Esophagus muscularis mucosa (tissue), 4 donors: Measurements from ENCODE around the gene IGDCC3. TPM values are rescaled to one million over a fixed set of nuclear protein-coding genes. Genes with fewer than 3 reads are reported as not detected.
"Not testable (repeated sequence)": the region's sequence is repeated elsewhere in the genome, so short reads cannot be mapped to it uniquely, and the experiment has no call there.

Experiments
- DNase-seq: peaks from one replicate; pipeline ENCODE4 v3.0.0-alpha.2; 2017; ENCODE audit errors: extremely low spot score
- H3K27ac ChIP-seq, 4 donors: fragments of 200-600 bp; sonication (generic); replicated peaks in 1 of 4; 1 replicate in 3 of 4; 2 replicates in 1 of 4; pipeline ENCODE4 v1.5.1; 2016 to 2019; ENCODE audit warnings: mild to moderate bottlenecking in 1 of 4
- H3K27me3 ChIP-seq, 4 donors: fragments of 200-600 bp; sonication (generic); one replicate each; pipeline versions ENCODE4 v1.5.1 to v1.6.0; 2016 to 2019
- H3K36me3 ChIP-seq, 4 donors: fragments of 200-600 bp; sonication (generic); one replicate each; pipeline ENCODE4 v1.5.1; 2016 to 2019
- H3K4me1 ChIP-seq, 4 donors: fragments of 200-600 bp; sonication (generic); one replicate each; pipeline ENCODE4 v1.5.1; 2016 to 2019
- H3K4me3 ChIP-seq, 4 donors: fragments of 200-600 bp; sonication (generic); 1 replicate in 2 of 4; 2 replicates in 2 of 4; pipeline ENCODE4 v1.5.1; 2016 to 2019; ENCODE audit warnings: mild to moderate bottlenecking in 4 of 4, moderate library complexity in 1 of 4
- H3K9me3 ChIP-seq, 4 donors: fragments of 200-600 bp; sonication (generic); 1 replicate in 3 of 4; 2 replicates in 1 of 4; pipeline ENCODE4 v1.5.1; 2016 to 2019
- EP300 ChIP-seq: sonication (generic); formaldehyde crosslinking; IDR thresholded peaks from one replicate; pipeline ENCODE4 v1.6.1; 2017; ENCODE audit warnings: antibody characterized with exemption
- POLR2A ChIP-seq: fragments of 450-650 bp; IDR thresholded peaks from one replicate; pipeline ENCODE4 v1.6.1; 2017; ENCODE audit warnings: antibody characterized with exemption, moderate library complexity, mild to moderate bottlenecking, low read depth
- POLR2AphosphoS5 ChIP-seq, 2 donors: sonication (generic); formaldehyde crosslinking; IDR thresholded peaks; one replicate each; pipeline ENCODE4 v1.6.1; 2017; ENCODE audit warnings: antibody characterized with exemption in 2 of 2
- WGBS: methylation state at CpG from one replicate; pipeline ENCODE4 v1.1.5; 2018; 5-methylcytosine and 5-hydroxymethylcytosine counted together
- intact Hi-C: fragments of 100-400 bp; cut with DNase I; formaldehyde crosslinking; loops from one replicate; pipeline ENCODE4 v1.15.1; 2023
- total RNA-seq, 4 donors: library from RNA; depleted of rRNA; stranded (reverse); fragments of >200 nt; gene quantifications; one replicate each; pipeline versions ENCODE4 v1.1.0 to v1.2.1, GENCODE V29; 2016
- TF ChIP-seq, protein P1 (sequence below), 3 experiments: fragments of 200-600 bp in 2 of 3; fragments of 450-650 bp in 1 of 3; sonication (generic) in 2 of 3; IDR thresholded peaks; one replicate each; pipeline ENCODE4 v1.5.1; 2017 to 2019; ENCODE audit warnings: antibody characterized with exemption in 3 of 3, mild to moderate bottlenecking in 2 of 3, moderate library complexity in 1 of 3

Gene IGDCC3
- total RNA-seq, 4 donors from 2014 or later = 0.17 TPM; not detected in 3

DNA sequence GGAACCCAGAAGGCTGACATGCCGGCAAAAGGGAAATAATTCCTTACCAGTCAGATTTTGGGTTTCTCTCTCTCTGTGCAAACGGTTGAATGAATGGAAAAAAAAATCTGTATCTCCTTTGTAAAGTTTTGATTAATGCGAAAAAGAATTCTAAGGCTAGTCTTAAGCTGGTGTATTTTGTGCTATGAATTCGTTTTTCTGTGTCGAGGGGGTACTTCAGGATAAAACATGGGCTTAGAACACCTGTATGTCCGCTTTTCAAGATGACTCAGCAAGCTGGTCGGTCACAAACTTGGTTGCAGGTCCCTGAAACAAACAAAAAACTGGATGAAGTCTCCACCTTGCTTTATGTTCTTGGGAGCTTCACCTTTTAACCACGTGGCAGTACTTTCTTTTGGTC lies 28.5 kb downstream of the IGDCC3 start:
- TF ChIP-seq POLR2A (no peak), EP300 (no peak), POLR2AphosphoS5 (IDR thresholded peaks at IDR 0.05) (no peak)
- TF ChIP-seq, protein P1, sequence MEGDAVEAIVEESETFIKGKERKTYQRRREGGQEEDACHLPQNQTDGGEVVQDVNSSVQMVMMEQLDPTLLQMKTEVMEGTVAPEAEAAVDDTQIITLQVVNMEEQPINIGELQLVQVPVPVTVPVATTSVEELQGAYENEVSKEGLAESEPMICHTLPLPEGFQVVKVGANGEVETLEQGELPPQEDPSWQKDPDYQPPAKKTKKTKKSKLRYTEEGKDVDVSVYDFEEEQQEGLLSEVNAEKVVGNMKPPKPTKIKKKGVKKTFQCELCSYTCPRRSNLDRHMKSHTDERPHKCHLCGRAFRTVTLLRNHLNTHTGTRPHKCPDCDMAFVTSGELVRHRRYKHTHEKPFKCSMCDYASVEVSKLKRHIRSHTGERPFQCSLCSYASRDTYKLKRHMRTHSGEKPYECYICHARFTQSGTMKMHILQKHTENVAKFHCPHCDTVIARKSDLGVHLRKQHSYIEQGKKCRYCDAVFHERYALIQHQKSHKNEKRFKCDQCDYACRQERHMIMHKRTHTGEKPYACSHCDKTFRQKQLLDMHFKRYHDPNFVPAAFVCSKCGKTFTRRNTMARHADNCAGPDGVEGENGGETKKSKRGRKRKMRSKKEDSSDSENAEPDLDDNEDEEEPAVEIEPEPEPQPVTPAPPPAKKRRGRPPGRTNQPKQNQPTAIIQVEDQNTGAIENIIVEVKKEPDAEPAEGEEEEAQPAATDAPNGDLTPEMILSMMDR (IDR thresholded peaks at IDR 0.05) = no peak
- H3K4me3 ChIP-seq = no peak overlapping the region
- H3K36me3 ChIP-seq = no peaks in the 10 kb centered on the region
- intact Hi-C loops = no loop called here
- peaks cover 0 to 7% (median 0%) of the 10 kb centered on the region in 4 donors for H3K27me3 ChIP-seq
- no peaks in the 10 kb centered on the region for H3K4me1 ChIP-seq
- no peak for DNase-seq
- WGBS = 85% methylated on average over 8 of the region's 8 CpGs
- no peak overlapping the region for H3K27ac ChIP-seq
- no peaks in the 10 kb centered on the region for H3K9me3 ChIP-seq

DNA sequence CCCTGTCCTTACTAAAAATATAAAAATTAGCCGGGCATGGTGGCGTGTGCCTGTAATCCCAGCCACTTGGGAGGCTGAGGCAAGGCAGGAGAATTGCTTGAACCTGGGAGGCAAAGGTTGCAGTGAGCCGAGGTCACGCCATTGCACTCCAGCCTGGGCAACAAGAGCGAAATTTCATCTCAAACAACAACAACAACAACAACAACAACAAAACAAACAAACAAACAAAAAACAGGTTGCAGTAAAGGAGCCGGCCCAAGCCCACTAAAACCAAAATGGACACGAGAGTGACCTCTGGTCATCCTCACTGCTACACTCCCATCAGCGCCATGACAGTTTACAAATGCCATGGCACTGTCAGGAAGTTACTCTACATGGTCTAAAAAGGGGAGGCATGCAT lies 30.0 kb downstream of the IGDCC3 start:
- H3K27me3 ChIP-seq, H3K27ac ChIP-seq, H3K4me3 ChIP-seq, H3K36me3 ChIP-seq, H3K4me1 ChIP-seq, intact Hi-C loops, H3K9me3 ChIP-seq, DNase-seq: not testable (repeated sequence)
- 86% methylated on average over 8 of the region's 8 CpGs for WGBS

DNA sequence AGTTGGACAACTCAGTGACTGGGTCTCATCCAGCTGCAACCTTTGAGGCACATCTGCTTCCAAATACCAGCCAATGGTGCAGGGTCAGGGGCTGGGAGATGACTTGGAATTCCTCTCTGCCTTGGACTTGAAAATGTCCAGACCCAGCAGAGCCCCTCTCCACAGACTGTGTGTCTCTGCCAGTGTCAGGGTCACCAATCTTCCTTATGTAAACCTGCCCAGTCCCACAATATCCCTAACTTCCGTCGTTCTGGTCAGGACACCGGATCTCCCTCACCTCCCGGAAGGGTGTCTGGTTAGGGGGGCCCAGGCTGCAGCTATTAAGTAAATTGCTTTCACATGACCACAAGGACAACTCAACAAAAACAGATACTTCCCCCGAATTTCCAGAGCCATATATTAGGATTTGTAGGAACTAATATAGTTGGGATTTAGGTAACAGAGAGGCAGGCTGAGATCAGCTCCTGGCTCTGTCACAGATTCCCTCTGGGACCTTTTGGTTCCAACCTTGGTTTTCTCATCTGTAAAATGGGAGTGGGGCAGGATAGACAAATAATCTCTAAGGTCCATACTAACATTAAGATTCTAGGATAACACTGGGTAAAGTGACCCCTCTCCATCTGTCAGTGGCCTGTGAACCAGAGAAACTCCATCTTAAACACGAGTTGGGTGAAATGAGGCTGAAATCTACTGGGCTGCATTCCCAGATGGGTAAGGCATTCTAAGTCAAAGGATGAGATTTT lies 30.8 kb downstream of the IGDCC3 start:
- 64% methylated on average over 6 of the region's 6 CpGs for WGBS
- no peak overlapping the region for H3K4me3 ChIP-seq
- H3K27ac ChIP-seq = no peak overlapping the region
- H3K27me3 ChIP-seq = no peaks in the 10 kb centered on the region
- H3K9me3 ChIP-seq = no peaks in the 10 kb centered on the region
- intact Hi-C loops = no loop called here
- no peaks in the 10 kb centered on the region for H3K36me3 ChIP-seq
- DNase-seq = no peak
- TF ChIP-seq, protein P1 (IDR thresholded peaks at IDR 0.05) = no peak
- TF ChIP-seq POLR2A (no peak), POLR2AphosphoS5 (IDR thresholded peaks at IDR 0.05) (no peak), EP300 (no peak)
- no peaks in the 10 kb centered on the region for H3K4me1 ChIP-seq

DNA sequence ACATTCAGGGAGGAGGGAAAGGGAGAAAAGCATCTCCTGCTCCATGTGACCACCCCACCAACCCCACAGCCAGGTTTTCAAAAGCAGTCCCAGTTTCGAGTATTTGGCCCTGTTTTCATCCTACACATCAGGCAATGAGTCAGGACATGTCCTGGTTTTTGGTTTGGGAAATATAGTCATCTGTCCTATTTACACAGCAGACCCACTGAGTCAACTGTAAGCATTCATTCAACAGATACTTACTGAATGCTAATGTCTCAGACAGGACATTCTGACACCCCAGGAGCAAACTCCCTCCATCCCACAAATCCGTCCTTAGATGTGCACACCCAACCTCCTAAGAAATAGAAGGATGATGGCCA lies 32.9 kb downstream of the IGDCC3 start:
- TF ChIP-seq, protein P1 (IDR thresholded peaks at IDR 0.05) = no peak
- TF ChIP-seq POLR2A (no peak), POLR2AphosphoS5 (IDR thresholded peaks at IDR 0.05) (no peak), EP300 (no peak)
- H3K4me1 ChIP-seq = no peaks in the 10 kb centered on the region
- no peaks in the 10 kb centered on the region for H3K36me3 ChIP-seq
- intact Hi-C loops = no loop called here
- no peaks in the 10 kb centered on the region for H3K9me3 ChIP-seq
- H3K27me3 ChIP-seq = no peaks in the 10 kb centered on the region
- H3K27ac ChIP-seq = no peak overlapping the region
- no peak overlapping the region for H3K4me3 ChIP-seq
- WGBS = 82% methylated on average over 2 of the region's 2 CpGs
- no peak for DNase-seq

DNA sequence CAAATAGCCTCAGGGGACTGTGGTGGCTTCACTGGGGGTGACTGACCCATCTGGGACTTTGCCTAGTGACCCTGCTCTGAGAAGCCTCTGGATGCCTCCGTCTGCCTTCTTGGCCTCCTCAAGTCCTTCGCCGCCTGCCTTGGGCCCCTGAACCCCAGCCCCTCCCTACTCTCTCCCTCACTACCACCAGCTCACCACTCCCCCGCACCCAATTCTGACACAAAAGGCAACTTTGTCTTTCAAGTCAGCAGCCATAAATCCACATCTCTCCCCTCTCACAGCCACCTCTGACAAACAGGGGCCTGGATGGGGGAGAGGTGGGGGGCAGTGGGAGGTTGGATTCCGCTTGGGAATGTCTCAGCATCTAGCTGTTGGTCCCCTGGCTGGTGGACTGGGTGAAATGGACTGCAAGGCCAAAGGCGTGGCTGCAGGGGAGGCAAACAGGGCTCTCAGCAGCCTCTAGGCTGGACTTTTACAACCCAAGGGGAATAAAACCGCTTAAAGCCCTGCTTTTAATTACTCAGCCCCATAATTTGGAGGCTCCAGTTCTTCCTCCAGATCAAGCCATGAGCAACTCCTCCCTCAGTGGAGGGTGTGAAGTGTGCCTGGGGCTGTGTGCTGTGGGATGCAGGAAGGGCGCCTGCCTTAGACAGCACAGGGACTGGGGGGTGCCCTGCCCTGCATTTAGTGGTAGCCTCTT lies 33.4 kb downstream of the IGDCC3 start:
- H3K27ac ChIP-seq = no peak overlapping the region
- H3K27me3 ChIP-seq = no peaks in the 10 kb centered on the region
- H3K4me3 ChIP-seq = no peak overlapping the region
- 93% methylated on average over 8 of the region's 8 CpGs for WGBS
- no peaks in the 10 kb centered on the region for H3K4me1 ChIP-seq
- H3K36me3 ChIP-seq = no peaks in the 10 kb centered on the region
- DNase-seq = no peak
- no peaks in the 10 kb centered on the region for H3K9me3 ChIP-seq
- TF ChIP-seq POLR2A = no peak
- TF ChIP-seq, protein P1 (IDR thresholded peaks at IDR 0.05) = no peak
- TF ChIP-seq POLR2AphosphoS5 (IDR thresholded peaks at IDR 0.05) = no peak
- no peak for TF ChIP-seq EP300
- intact Hi-C loops = no loop called here
